Measurements from ENCODE around the gene GLYR1. TPM values are rescaled to one million over a fixed set of nuclear protein-coding genes. Genes with fewer than 3 reads are reported as not detected.

Gene GLYR1
- total and polyA plus RNA-seq, 2 experiments from 2014 or later, result 59.9 to 105 TPM

DNA sequence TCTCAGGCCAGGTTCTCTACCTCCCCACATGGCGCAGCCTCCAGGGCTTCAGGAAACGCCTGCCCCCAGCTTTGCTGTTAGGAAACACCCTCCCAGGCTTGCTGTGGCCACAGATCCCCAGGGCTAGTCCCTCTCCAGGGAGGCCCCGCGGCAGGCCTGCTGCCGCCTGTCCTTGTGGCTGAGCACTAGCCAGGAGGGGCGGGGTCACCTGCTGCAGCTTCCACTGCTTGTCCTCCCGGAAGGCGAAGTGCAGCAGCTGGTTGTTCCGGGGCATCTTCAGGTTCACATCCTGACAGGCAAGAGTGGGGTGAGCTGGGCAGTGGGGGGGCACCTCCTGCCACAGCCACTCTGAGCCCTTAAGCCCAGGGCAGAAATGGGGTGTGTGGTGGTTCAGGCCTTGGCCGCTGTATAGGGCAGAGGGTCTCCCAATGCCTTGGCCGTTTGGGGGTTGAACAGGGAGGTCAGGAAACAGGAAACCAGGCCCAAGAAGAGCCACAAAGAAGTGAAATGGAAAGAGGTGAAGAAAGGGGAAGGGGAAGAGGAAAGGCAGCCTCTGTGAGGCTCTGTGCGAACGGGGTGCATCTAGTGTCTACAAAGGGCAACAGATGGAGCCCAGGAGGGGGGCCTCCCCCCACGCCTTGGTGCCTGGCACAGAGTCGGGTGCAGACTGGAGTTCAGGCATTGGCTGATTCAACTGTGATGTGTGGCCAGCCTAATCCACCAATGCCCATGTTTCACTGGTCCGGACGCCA lies 46.6 kb downstream of the GLYR1 start:
- Mint-ChIP-seq H3K9me3 (no peaks in the 10 kb centered on the region), H3K36me3 (ENCODE audit: low read depth) (peaks cover 16% of the 10 kb centered on the region), H3K27ac (no peak overlapping the region), H3K27me3 (ENCODE audit: insufficient read depth, low read depth, poor library complexity) (peaks cover 12% of the 10 kb centered on the region), H3K4me1 (peaks cover 26% of the 10 kb centered on the region), H3K4me3 (peak overlapping the region; percentile 78)
- Histone ChIP-seq H3K4me3 (peak overlapping the region; percentile 57; the same call in 1 of the 2 replicates), H3K27me3 (ENCODE audit: insufficient read depth) (no peaks in the 10 kb centered on the region), H2AFZ (no peak overlapping the region), H3K4me2 (peak overlapping the region; percentile 81), H3K36me3 (ENCODE audit: insufficient read depth) (peaks cover 3% of the 10 kb centered on the region; the same call in 1 of the 2 replicates), H3K27ac (ENCODE audit: low read depth) (no peak overlapping the region), H3F3A (replicated peaks; ENCODE audit: low read depth) (peaks cover 16% of the 10 kb centered on the region; the same call in 1 of the 2 replicates), H3K4me1 (ENCODE audit: insufficient read depth) (peaks cover 28% of the 10 kb centered on the region; the same call in 1 of the 2 replicates), H3K9me2 (ENCODE audit: insufficient read depth) (no peaks in the 10 kb centered on the region), H3K79me2 (replicated peaks; ENCODE audit: insufficient read depth) (no peaks in the 10 kb centered on the region), H4K20me1 (replicated peaks; ENCODE audit: insufficient read depth) (no peaks in the 10 kb centered on the region)
- TF ChIP-seq, protein P1, sequence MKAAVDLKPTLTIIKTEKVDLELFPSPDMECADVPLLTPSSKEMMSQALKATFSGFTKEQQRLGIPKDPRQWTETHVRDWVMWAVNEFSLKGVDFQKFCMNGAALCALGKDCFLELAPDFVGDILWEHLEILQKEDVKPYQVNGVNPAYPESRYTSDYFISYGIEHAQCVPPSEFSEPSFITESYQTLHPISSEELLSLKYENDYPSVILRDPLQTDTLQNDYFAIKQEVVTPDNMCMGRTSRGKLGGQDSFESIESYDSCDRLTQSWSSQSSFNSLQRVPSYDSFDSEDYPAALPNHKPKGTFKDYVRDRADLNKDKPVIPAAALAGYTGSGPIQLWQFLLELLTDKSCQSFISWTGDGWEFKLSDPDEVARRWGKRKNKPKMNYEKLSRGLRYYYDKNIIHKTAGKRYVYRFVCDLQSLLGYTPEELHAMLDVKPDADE (IDR thresholded peaks at IDR 0.05), result no peak
- TF ChIP-seq, protein P2, sequence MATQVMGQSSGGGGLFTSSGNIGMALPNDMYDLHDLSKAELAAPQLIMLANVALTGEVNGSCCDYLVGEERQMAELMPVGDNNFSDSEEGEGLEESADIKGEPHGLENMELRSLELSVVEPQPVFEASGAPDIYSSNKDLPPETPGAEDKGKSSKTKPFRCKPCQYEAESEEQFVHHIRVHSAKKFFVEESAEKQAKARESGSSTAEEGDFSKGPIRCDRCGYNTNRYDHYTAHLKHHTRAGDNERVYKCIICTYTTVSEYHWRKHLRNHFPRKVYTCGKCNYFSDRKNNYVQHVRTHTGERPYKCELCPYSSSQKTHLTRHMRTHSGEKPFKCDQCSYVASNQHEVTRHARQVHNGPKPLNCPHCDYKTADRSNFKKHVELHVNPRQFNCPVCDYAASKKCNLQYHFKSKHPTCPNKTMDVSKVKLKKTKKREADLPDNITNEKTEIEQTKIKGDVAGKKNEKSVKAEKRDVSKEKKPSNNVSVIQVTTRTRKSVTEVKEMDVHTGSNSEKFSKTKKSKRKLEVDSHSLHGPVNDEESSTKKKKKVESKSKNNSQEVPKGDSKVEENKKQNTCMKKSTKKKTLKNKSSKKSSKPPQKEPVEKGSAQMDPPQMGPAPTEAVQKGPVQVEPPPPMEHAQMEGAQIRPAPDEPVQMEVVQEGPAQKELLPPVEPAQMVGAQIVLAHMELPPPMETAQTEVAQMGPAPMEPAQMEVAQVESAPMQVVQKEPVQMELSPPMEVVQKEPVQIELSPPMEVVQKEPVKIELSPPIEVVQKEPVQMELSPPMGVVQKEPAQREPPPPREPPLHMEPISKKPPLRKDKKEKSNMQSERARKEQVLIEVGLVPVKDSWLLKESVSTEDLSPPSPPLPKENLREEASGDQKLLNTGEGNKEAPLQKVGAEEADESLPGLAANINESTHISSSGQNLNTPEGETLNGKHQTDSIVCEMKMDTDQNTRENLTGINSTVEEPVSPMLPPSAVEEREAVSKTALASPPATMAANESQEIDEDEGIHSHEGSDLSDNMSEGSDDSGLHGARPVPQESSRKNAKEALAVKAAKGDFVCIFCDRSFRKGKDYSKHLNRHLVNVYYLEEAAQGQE (IDR thresholded peaks at IDR 0.05; ENCODE audit: unreplicated experiment), result no peak
- TF ChIP-seq CREB1 (CRISPR knock-in tag; IDR thresholded peaks at IDR 0.05; ENCODE audit: low read depth) (no peak), STAT1 (IDR thresholded peaks at IDR 0.05; ENCODE audit: unreplicated experiment) (no peak), EZH2 (IDR thresholded peaks at IDR 0.05; ENCODE audit: low read depth, unreplicated experiment) (no peak), EZH2phosphoT487 (IDR thresholded peaks at IDR 0.05; ENCODE audit: unreplicated experiment) (no peak), NANOG (IDR thresholded peaks at IDR 0.05; ENCODE audit: borderline replicate concordance) (no peak), JUNB (IDR thresholded peaks at IDR 0.05; ENCODE audit: unreplicated experiment) (no peak), ZNF114 (CRISPR knock-in tag; IDR thresholded peaks at IDR 0.05) (no peak), ZNF331 (CRISPR knock-in tag; IDR thresholded peaks at IDR 0.05; ENCODE audit: low read depth) (no peak), POLR2AphosphoS5 (IDR thresholded peaks at IDR 0.05; ENCODE audit: low read depth) (no peak)
- TF ChIP-seq, protein P3, sequence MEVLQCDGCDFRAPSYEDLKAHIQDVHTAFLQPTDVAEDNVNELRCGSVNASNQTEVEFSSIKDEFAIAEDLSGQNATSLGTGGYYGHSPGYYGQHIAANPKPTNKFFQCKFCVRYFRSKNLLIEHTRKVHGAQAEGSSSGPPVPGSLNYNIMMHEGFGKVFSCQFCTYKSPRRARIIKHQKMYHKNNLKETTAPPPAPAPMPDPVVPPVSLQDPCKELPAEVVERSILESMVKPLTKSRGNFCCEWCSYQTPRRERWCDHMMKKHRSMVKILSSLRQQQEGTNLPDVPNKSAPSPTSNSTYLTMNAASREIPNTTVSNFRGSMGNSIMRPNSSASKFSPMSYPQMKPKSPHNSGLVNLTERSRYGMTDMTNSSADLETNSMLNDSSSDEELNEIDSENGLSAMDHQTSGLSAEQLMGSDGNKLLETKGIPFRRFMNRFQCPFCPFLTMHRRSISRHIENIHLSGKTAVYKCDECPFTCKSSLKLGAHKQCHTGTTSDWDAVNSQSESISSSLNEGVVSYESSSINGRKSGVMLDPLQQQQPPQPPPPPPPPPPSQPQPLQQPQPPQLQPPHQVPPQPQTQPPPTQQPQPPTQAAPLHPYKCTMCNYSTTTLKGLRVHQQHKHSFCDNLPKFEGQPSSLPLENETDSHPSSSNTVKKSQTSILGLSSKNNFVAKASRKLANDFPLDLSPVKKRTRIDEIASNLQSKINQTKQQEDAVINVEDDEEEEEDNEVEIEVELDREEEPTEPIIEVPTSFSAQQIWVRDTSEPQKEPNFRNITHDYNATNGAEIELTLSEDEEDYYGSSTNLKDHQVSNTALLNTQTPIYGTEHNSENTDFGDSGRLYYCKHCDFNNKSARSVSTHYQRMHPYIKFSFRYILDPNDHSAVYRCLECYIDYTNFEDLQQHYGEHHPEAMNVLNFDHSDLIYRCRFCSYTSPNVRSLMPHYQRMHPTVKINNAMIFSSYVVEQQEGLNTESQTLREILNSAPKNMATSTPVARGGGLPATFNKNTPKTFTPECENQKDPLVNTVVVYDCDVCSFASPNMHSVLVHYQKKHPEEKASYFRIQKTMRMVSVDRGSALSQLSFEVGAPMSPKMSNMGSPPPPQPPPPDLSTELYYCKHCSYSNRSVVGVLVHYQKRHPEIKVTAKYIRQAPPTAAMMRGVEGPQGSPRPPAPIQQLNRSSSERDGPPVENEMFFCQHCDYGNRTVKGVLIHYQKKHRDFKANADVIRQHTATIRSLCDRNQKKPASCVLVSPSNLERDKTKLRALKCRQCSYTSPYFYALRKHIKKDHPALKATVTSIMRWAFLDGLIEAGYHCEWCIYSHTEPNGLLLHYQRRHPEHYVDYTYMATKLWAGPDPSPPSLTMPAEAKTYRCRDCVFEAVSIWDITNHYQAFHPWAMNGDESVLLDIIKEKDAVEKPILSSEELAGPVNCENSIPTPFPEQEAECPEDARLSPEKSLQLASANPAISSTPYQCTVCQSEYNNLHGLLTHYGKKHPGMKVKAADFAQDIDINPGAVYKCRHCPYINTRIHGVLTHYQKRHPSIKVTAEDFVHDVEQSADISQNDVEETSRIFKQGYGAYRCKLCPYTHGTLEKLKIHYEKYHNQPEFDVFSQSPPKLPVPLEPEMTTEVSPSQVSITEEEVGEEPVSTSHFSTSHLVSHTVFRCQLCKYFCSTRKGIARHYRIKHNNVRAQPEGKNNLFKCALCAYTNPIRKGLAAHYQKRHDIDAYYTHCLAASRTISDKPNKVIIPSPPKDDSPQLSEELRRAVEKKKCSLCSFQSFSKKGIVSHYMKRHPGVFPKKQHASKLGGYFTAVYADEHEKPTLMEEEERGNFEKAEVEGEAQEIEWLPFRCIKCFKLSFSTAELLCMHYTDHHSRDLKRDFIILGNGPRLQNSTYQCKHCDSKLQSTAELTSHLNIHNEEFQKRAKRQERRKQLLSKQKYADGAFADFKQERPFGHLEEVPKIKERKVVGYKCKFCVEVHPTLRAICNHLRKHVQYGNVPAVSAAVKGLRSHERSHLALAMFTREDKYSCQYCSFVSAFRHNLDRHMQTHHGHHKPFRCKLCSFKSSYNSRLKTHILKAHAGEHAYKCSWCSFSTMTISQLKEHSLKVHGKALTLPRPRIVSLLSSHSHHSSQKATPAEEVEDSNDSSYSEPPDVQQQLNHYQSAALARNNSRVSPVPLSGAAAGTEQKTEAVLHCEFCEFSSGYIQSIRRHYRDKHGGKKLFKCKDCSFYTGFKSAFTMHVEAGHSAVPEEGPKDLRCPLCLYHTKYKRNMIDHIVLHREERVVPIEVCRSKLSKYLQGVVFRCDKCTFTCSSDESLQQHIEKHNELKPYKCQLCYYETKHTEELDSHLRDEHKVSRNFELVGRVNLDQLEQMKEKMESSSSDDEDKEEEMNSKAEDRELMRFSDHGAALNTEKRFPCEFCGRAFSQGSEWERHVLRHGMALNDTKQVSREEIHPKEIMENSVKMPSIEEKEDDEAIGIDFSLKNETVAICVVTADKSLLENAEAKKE (CRISPR knock-in tag; IDR thresholded peaks at IDR 0.05), result no peak
- TF ChIP-seq, protein P4, sequence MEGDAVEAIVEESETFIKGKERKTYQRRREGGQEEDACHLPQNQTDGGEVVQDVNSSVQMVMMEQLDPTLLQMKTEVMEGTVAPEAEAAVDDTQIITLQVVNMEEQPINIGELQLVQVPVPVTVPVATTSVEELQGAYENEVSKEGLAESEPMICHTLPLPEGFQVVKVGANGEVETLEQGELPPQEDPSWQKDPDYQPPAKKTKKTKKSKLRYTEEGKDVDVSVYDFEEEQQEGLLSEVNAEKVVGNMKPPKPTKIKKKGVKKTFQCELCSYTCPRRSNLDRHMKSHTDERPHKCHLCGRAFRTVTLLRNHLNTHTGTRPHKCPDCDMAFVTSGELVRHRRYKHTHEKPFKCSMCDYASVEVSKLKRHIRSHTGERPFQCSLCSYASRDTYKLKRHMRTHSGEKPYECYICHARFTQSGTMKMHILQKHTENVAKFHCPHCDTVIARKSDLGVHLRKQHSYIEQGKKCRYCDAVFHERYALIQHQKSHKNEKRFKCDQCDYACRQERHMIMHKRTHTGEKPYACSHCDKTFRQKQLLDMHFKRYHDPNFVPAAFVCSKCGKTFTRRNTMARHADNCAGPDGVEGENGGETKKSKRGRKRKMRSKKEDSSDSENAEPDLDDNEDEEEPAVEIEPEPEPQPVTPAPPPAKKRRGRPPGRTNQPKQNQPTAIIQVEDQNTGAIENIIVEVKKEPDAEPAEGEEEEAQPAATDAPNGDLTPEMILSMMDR (conservative IDR thresholded peaks at IDR 0.05; ENCODE audit: low read depth in 2 of 2), result no peak
- ATAC-seq (no peak), DNase-seq (ENCODE audit: low spot score) (no peak)

All from GM23338 (cell line).